Measurements from ENCODE around the gene TRIOBP. TPM values are rescaled to one million over a fixed set of nuclear protein-coding genes. Genes with fewer than 3 reads are reported as not detected.

TRIOBP gene
- total RNA-seq, 1 donor from 2014 or later: 108 TPM

- peaks cover 0 to 48% of the 10 kb centered on the region in 2 donors for H3K36me3 ChIP-seq
Observed at GRCh38 chr22:37765953-37766576, 69.2 kb downstream of the TRIOBP start.

GRCh38 chr22:37768273-37768672 is 71.4 kb downstream of the TRIOBP start:
- TF ChIP-seq POLR2A (IDR thresholded peaks at IDR 0.05): no peak
- TF ChIP-seq POLR2AphosphoS5 (IDR thresholded peaks at IDR 0.05; ENCODE audit: insufficient read depth in 1 of 2, low read depth in 1 of 2): no peak
- no peak for TF ChIP-seq CTCF (IDR thresholded peaks at IDR 0.05)
- Histone ChIP-seq H3K27ac (no peak overlapping the region), H3K4me3 (no peak overlapping the region), H3K36me3 (peaks cover 0 to 56% of the 10 kb centered on the region in 2 donors), H3K27me3 (no peaks in the 10 kb centered on the region), H3K9me3 (no peaks in the 10 kb centered on the region), H3K4me1 (no peaks in the 10 kb centered on the region)
- DNase-seq (ENCODE audit: extremely low spot score in 2 of 2): no peak
- intact Hi-C loops (cut with DNase I): no loop called here

More at GRCh38 chr22:37765953-37766576, 69.2 kb downstream of the TRIOBP start:
- Histone ChIP-seq H3K4me1 (peaks cover 19% of the 10 kb centered on the region), H3K4me3 (no peak overlapping the region), H3K9me3 (no peaks in the 10 kb centered on the region), H3K27ac (no peak overlapping the region), H3K27me3 (no peaks in the 10 kb centered on the region)
- intact Hi-C loops (cut with DNase I): no loop called here
- DNase-seq (ENCODE audit: extremely low spot score in 2 of 2): no peak
- no peak for TF ChIP-seq POLR2A (IDR thresholded peaks at IDR 0.05)
- no peak for TF ChIP-seq POLR2AphosphoS5 (IDR thresholded peaks at IDR 0.05; ENCODE audit: insufficient read depth in 1 of 2, low read depth in 1 of 2)
- no peak for TF ChIP-seq CTCF (IDR thresholded peaks at IDR 0.05)

- intact Hi-C loops (cut with DNase I): no loop called here
- H3K27me3 ChIP-seq: no peaks in the 10 kb centered on the region
- H3K4me3 ChIP-seq: no peak overlapping the region
- DNase-seq (ENCODE audit: extremely low spot score in 2 of 2): no peak
- H3K27ac ChIP-seq: no peak overlapping the region
- TF ChIP-seq POLR2AphosphoS5 (IDR thresholded peaks at IDR 0.05; ENCODE audit: insufficient read depth in 1 of 2, low read depth in 1 of 2): no peak
- TF ChIP-seq CTCF (IDR thresholded peaks at IDR 0.05): no peak
- no peak for TF ChIP-seq POLR2A (IDR thresholded peaks at IDR 0.05)
- no peaks in the 10 kb centered on the region for H3K4me1 ChIP-seq
- no peaks in the 10 kb centered on the region for H3K9me3 ChIP-seq
- H3K36me3 ChIP-seq: peaks cover 0 to 51% of the 10 kb centered on the region in 2 donors
Observed at GRCh38 chr22:37769056-37769455, 72.2 kb downstream of the TRIOBP start.

- no peak for DNase-seq (ENCODE audit: extremely low spot score in 2 of 2)
- H3K27me3 ChIP-seq: no peaks in the 10 kb centered on the region
- H3K27ac ChIP-seq: no peak overlapping the region
- no peak overlapping the region for H3K4me3 ChIP-seq
- intact Hi-C loops (cut with DNase I): no loop called here
- H3K9me3 ChIP-seq: no peaks in the 10 kb centered on the region
- no peaks in the 10 kb centered on the region for H3K4me1 ChIP-seq
- TF ChIP-seq CTCF (IDR thresholded peaks at IDR 0.05): no peak
- TF ChIP-seq POLR2AphosphoS5 (IDR thresholded peaks at IDR 0.05; ENCODE audit: insufficient read depth in 1 of 2, low read depth in 1 of 2): no peak
- no peak for TF ChIP-seq POLR2A (IDR thresholded peaks at IDR 0.05)
- peaks cover 0 to 41% of the 10 kb centered on the region in 2 donors for H3K36me3 ChIP-seq
Observed at GRCh38 chr22:37771081-37771480, 74.2 kb downstream of the TRIOBP start.

GRCh38 chr22:37771702-37772427 is 75.0 kb downstream of the TRIOBP start:
- intact Hi-C loops (cut with DNase I): no loop called here
- H3K4me3 ChIP-seq: no peak overlapping the region
- H3K27me3 ChIP-seq: no peaks in the 10 kb centered on the region
- DNase-seq (ENCODE audit: extremely low spot score in 2 of 2): no peak
- TF ChIP-seq POLR2AphosphoS5 (IDR thresholded peaks at IDR 0.05; ENCODE audit: insufficient read depth in 1 of 2, low read depth in 1 of 2): no peak
- TF ChIP-seq POLR2A (IDR thresholded peaks at IDR 0.05): no peak
- no peak for TF ChIP-seq CTCF (IDR thresholded peaks at IDR 0.05)
- no peaks in the 10 kb centered on the region for H3K9me3 ChIP-seq
- H3K36me3 ChIP-seq: peaks cover 0 to 40% of the 10 kb centered on the region in 2 donors
- H3K4me1 ChIP-seq: no peaks in the 10 kb centered on the region
- H3K27ac ChIP-seq: no peak overlapping the region
